OCI-LY3 (cell line): ENCODE results near the gene SERPINA12.

Experiments used
- H2AFZ ChIP-seq: fragments of 200-600, 300-600 bp; shearing (Covaris generic); 2 replicates; pipeline ENCODE4 v1.6.0; 2014; ENCODE audit warnings: antibody characterized with exemption, low read depth, low read length
- H3K27ac ChIP-seq: fragments of 200-600, 300-600 bp; sonication (generic); 2 replicates; pipeline ENCODE4 v1.5.1; 2014; ENCODE audit warnings: mild to moderate bottlenecking, low read length, moderate library complexity, mixed read lengths
- H3K27me3 ChIP-seq: fragments of 200-600, 300-600 bp; sonication (generic); 2 replicates; pipeline ENCODE4 v1.6.1; 2014; ENCODE audit warnings: low read depth, low read length, mixed read lengths
- H3K36me3 ChIP-seq: fragments of 200-600, 300-600 bp; sonication (generic); replicated peaks from 2 replicates; pipeline ENCODE3; 2014; ENCODE audit warnings: low read depth, low read length, mixed read lengths
- H3K4me1 ChIP-seq: fragments of 300-600, 200-600 bp; sonication (generic); 2 replicates; pipeline ENCODE4 v1.6.1; 2014; ENCODE audit warnings: low read length, mixed read lengths
- H3K4me2 ChIP-seq: fragments of 200-600, 300-600 bp; sonication (generic); 2 replicates; pipeline ENCODE4 v1.6.1; 2014; ENCODE audit warnings: low read length, mixed read lengths
- H3K4me3 ChIP-seq: fragments of 300-600, 200-600 bp; sonication (generic); 2 replicates; pipeline ENCODE4 v1.5.1; 2014; ENCODE audit warnings: antibody characterized with exemption, mild to moderate bottlenecking, low read length, moderate library complexity
- H3K79me2 ChIP-seq: fragments of 300-600, 200-600 bp; shearing (Covaris generic); 2 replicates; pipeline ENCODE4 v1.6.1; 2014; ENCODE audit warnings: mild to moderate bottlenecking, low read length, mixed read lengths
- H3K9ac ChIP-seq: fragments of 300-600, 200-600 bp; shearing (Covaris generic); 2 replicates; pipeline ENCODE4 v1.6.0; 2014; ENCODE audit warnings: mild to moderate bottlenecking, low read length, moderate library complexity
- H3K9me3 ChIP-seq: fragments of 200-600, 300-600 bp; shearing (Covaris generic); 2 replicates; pipeline ENCODE4 v1.6.1; 2014; ENCODE audit warnings: low read length, mixed read lengths; ENCODE audit not compliant: insufficient read depth
- H4K20me1 ChIP-seq: fragments of 200-600, 300-600 bp; sonication (generic); 2 replicates; pipeline ENCODE4 v1.6.1; 2016; ENCODE audit warnings: low read length, mixed read lengths; ENCODE audit not compliant: insufficient read depth
- EZH2phosphoT487 ChIP-seq: fragments of 200-600 bp; shearing (Covaris generic); IDR thresholded peaks from 2 replicates; pipeline ENCODE4 v1.6.1; 2018; ENCODE audit warnings: antibody characterized with exemption, mixed run types, low read depth
- TF ChIP-seq, protein P1 (sequence below): fragments of 200-600, 300-600 bp; sonication (generic); IDR thresholded peaks from 2 replicates; pipeline ENCODE4 v1.5.1; 2014; ENCODE audit warnings: antibody characterized with exemption, low read length, low read depth

SERPINA12 gene

DNA sequence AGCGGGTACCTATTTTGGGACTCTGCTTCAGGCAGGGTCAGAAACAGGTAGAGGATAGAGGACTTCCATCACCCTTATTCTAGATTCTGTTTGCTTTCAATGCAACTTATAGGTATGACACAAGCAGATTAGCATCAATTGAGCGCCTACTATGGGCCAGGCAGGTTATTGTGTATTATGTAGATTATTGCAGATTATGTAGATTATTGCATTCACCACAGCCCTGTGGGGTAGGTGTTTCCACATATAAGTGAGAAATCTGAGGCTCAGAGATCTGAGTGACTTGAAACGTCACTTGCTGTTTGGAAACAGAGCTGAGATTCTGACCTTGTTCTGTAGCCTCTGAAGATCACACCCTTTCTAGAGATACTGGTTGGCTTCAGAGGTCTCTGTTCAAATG, 26.2 kb upstream of the SERPINA12 start:
- Histone ChIP-seq H3K79me2 (no peaks in the 10 kb centered on the region), H3K9ac (no peak overlapping the region), H3K27ac (no peak overlapping the region), H3K27me3 (peaks cover 45% of the 10 kb centered on the region), H3K4me3 (no peak overlapping the region), H2AFZ (no peak overlapping the region), H4K20me1 (no peaks in the 10 kb centered on the region), H3K4me2 (no peak overlapping the region), H3K4me1 (no peaks in the 10 kb centered on the region), H3K36me3 (no peaks in the 10 kb centered on the region), H3K9me3 (no peaks in the 10 kb centered on the region)
- no peak for TF ChIP-seq EZH2phosphoT487
- TF ChIP-seq, protein P1, sequence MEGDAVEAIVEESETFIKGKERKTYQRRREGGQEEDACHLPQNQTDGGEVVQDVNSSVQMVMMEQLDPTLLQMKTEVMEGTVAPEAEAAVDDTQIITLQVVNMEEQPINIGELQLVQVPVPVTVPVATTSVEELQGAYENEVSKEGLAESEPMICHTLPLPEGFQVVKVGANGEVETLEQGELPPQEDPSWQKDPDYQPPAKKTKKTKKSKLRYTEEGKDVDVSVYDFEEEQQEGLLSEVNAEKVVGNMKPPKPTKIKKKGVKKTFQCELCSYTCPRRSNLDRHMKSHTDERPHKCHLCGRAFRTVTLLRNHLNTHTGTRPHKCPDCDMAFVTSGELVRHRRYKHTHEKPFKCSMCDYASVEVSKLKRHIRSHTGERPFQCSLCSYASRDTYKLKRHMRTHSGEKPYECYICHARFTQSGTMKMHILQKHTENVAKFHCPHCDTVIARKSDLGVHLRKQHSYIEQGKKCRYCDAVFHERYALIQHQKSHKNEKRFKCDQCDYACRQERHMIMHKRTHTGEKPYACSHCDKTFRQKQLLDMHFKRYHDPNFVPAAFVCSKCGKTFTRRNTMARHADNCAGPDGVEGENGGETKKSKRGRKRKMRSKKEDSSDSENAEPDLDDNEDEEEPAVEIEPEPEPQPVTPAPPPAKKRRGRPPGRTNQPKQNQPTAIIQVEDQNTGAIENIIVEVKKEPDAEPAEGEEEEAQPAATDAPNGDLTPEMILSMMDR, result no peak

DNA sequence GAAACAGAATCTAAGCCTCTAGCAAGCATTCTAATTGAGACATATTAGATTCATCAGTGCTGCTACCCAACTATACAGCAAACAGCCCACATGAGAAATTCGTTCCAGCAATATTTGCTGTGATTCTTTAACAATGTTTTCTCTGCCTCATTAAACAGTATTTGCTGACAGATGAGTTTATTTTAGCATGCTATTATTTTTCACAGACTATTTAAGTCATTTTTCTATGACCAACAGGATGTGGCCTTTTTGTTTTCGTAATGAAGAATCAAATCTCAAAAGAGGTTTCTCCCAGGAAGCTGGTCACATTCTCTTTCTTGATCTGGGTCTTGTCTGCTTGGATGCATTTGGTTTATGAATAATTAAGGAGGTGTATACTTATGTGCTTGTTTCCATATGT, 23.2 kb upstream of the SERPINA12 start:
- no peaks in the 10 kb centered on the region for H3K36me3 ChIP-seq
- no peak overlapping the region for H3K4me2 ChIP-seq
- no peaks in the 10 kb centered on the region for H3K9me3 ChIP-seq
- H3K9ac ChIP-seq, result no peak overlapping the region
- no peaks in the 10 kb centered on the region for H4K20me1 ChIP-seq
- H3K4me3 ChIP-seq, result no peak overlapping the region
- no peak overlapping the region for H3K27ac ChIP-seq
- H3K79me2 ChIP-seq, result no peaks in the 10 kb centered on the region
- TF ChIP-seq EZH2phosphoT487, result no peak
- TF ChIP-seq, protein P1, result no peak
- no peaks in the 10 kb centered on the region for H3K4me1 ChIP-seq
- peaks cover 30% of the 10 kb centered on the region for H3K27me3 ChIP-seq
- no peak overlapping the region for H2AFZ ChIP-seq

DNA sequence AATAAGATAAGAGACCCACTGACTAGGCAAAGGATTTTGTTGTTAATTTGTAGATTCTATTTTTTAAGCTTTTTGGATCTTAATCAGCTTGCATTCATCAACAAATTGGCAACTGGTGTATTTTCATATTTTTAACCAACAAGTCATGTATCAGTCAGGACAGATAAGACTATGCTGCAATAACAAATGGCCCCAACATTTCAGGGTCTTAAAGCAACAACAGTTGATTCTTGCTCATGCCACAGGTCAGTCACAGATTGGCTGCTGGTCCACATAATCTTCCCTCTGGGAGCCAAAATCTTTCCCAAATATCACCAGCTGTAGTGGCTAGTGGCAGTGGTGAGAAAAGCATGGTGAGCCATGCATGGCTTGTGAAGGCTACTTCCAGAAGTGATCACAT, 21.9 kb upstream of the SERPINA12 start:
- Histone ChIP-seq H3K9ac (no peak overlapping the region), H3K4me1 (no peaks in the 10 kb centered on the region), H3K4me2 (no peak overlapping the region), H3K27me3 (peaks cover 39% of the 10 kb centered on the region), H3K9me3 (no peaks in the 10 kb centered on the region), H3K27ac (no peak overlapping the region), H4K20me1 (no peaks in the 10 kb centered on the region), H3K4me3 (no peak overlapping the region), H3K36me3 (no peaks in the 10 kb centered on the region), H2AFZ (no peak overlapping the region), H3K79me2 (no peaks in the 10 kb centered on the region)
- TF ChIP-seq, protein P1, result no peak
- TF ChIP-seq EZH2phosphoT487, result no peak

DNA sequence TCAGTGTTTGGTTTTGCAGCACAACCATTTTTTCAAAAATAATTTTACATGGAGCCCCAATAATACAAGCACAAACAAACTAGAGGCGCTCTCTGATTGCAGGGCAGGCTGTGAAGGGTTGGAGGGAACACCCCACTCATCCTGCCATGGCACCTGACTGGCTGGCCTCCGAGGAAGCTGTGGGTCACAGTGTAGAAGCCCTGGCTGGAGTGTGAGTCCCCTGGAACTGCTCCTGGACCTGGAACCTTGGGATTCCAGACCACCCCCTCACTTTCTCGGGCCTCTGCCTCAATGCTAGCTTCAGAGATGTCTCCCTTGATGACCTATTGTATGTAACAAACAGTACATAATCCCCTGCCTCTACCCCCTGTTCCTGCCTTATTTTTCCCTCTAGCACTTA, 14.8 kb upstream of the SERPINA12 start:
- H3K27ac ChIP-seq, result no peak overlapping the region
- no peaks in the 10 kb centered on the region for H4K20me1 ChIP-seq
- no peaks in the 10 kb centered on the region for H3K36me3 ChIP-seq

More for the DNA sequence above, 14.8 kb upstream of the SERPINA12 start:
- no peak overlapping the region for H2AFZ ChIP-seq
- no peak overlapping the region for H3K4me3 ChIP-seq
- no peak overlapping the region for H3K4me2 ChIP-seq
- peaks cover 19% of the 10 kb centered on the region; the same call in 1 of the 2 replicates for H3K27me3 ChIP-seq
- no peaks in the 10 kb centered on the region for H3K4me1 ChIP-seq
- no peaks in the 10 kb centered on the region for H3K79me2 ChIP-seq
- no peak overlapping the region for H3K9ac ChIP-seq
- TF ChIP-seq, protein P1, result no peak
- no peak for TF ChIP-seq EZH2phosphoT487
- no peaks in the 10 kb centered on the region for H3K9me3 ChIP-seq
